ENCODE results near the gene CST9L. TPM values are rescaled to one million over a fixed set of nuclear protein-coding genes. Genes with fewer than 3 reads are reported as not detected.

The CST9L gene
- total RNA-seq, 1 donor from 2014 or later: not detected

DNA sequence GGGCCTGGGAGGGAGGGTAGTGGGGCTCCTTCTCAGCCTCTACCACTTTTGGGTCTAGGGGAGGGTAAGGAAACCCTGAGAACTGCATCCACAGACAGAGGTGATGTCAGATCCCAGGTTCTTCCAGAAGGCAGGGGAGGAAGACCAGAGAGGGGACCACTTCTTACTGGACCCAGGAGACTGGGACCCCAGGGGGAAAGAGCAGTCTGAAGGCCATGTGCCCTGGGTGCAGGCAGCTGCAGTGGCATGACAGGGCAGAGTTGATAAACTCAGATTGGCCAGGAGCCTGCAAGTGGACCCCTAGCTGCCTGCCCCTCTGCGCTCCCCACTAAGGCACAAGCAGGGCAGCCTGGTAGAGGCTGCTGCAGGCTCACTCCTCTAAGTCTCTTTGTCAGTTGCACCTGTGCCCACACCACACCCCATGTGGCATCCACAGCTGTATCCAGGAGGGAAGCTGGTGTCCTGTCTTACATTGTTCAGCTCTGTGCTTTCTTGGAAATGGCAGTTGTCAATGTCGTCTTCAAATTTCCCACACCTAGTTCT, 2.7 kb downstream of the CST9L start:
- no peak for DNase-seq (ENCODE audit: low read depth)
- no peak overlapping the region for H3K4me3 ChIP-seq (ENCODE audit: low read depth, low read length)
- TF ChIP-seq, protein P1, sequence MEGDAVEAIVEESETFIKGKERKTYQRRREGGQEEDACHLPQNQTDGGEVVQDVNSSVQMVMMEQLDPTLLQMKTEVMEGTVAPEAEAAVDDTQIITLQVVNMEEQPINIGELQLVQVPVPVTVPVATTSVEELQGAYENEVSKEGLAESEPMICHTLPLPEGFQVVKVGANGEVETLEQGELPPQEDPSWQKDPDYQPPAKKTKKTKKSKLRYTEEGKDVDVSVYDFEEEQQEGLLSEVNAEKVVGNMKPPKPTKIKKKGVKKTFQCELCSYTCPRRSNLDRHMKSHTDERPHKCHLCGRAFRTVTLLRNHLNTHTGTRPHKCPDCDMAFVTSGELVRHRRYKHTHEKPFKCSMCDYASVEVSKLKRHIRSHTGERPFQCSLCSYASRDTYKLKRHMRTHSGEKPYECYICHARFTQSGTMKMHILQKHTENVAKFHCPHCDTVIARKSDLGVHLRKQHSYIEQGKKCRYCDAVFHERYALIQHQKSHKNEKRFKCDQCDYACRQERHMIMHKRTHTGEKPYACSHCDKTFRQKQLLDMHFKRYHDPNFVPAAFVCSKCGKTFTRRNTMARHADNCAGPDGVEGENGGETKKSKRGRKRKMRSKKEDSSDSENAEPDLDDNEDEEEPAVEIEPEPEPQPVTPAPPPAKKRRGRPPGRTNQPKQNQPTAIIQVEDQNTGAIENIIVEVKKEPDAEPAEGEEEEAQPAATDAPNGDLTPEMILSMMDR (conservative IDR thresholded peaks at IDR 0.05; ENCODE audit: low read depth, low read length): no peak

DNA sequence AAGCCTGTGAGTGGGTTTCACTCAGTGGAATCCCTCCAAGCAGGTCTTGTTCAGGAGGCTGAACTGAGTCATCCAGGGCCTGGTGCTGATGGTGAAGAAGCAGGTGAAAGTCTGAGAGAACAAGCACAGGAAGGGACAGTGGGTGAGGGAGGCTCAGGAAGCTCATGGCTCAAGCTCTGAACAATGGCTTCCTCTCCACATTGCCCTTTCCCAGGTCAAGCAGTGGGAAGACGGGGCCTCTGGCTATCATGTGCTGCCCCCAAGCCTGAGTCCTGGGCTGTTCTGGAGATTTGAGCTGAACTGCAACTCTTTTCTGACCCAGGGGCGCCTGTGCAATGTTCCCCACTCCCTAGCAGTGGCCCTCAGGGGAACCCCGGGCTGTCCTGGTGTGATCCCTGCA, 3.4 kb downstream of the CST9L start:
- TF ChIP-seq, protein P1 (conservative IDR thresholded peaks at IDR 0.05; ENCODE audit: low read depth, low read length): no peak
- no peak overlapping the region for H3K4me3 ChIP-seq (ENCODE audit: low read depth, low read length)
- no peak for DNase-seq (ENCODE audit: low read depth)

DNA sequence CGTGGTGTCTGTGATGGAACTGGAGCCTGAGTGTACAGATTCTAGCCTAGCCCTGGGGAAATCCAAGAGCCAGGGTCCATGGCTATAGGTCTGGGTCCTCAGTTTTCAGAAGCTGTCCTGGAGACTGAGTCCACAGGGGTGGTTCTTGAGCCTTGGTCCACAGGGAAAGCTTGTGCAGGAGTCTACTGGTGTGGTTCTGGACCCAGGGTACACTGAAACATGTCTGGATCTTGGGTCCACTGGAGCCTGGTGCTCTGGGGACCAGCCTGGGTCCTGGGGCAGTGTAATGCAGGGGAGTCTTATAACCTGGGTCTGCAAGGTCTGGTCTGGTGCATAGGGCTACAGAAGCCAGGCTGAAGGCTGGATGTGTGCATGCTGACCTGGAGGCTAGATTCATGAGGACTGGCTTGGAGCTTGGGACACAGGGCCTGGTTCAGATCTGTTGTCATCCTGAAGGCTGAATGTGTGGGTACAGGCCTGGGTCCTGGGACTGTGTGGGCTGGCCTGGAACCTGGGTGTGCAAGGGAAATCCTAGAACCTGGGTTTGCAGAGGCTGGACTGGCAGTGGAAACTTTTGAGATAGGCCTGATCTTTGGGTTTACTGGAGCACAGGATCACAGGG, 5.5 kb downstream of the CST9L start:
- TF ChIP-seq, protein P1 (conservative IDR thresholded peaks at IDR 0.05; ENCODE audit: low read depth, low read length): no peak
- DNase-seq (ENCODE audit: low read depth): no peak
- no peak overlapping the region for H3K4me3 ChIP-seq (ENCODE audit: low read depth, low read length)

DNA sequence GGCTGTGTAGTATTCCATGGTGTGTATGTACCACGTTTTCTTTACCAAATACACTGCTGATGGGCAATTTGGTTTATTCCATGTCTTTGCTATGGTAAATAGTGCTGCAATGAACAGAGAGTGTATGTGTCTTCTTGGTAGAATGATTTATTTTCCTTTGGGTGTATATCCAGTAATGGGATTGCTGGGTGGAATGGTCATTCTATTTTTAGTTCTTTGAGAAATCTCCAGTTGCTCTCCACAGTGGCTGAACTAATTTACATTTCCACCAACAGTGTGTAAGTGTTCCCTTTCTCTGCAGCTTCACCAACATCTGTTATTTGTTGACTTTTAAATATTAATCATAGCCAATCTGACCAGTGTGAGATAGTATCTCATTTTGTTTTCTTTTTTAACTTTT, 13.9 kb downstream of the CST9L start:
- TF ChIP-seq, protein P1 (conservative IDR thresholded peaks at IDR 0.05; ENCODE audit: low read depth, low read length): no peak
- no peak for DNase-seq (ENCODE audit: low read depth)

DNA sequence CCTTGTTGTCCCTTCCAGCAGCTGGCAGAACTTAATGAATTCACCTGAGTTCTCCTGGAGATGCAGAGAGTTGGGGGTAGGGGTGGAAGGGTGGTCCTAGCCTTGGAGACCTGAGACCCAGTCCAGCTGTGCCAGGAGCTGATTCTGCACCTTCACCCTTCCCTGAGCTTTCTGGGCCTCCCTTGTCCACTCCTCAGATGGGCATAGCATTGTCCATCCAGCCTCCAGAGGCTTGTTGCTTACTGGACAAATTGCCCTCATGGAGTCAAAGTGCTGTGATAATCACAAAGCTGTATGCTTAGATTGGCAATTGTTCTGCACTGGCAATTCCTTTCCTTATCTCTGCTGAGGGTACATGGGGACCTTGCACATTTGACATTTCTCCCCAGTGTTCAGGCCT, 16.5 kb downstream of the CST9L start:
- DNase-seq (ENCODE audit: low read depth): no peak
- TF ChIP-seq, protein P1 (conservative IDR thresholded peaks at IDR 0.05; ENCODE audit: low read depth, low read length): no peak
- H3K4me3 ChIP-seq (ENCODE audit: low read depth, low read length): no peak overlapping the region

More for the DNA sequence above, 13.9 kb downstream of the CST9L start:
- H3K4me3 ChIP-seq (ENCODE audit: low read depth, low read length): no peak overlapping the region

DNA sequence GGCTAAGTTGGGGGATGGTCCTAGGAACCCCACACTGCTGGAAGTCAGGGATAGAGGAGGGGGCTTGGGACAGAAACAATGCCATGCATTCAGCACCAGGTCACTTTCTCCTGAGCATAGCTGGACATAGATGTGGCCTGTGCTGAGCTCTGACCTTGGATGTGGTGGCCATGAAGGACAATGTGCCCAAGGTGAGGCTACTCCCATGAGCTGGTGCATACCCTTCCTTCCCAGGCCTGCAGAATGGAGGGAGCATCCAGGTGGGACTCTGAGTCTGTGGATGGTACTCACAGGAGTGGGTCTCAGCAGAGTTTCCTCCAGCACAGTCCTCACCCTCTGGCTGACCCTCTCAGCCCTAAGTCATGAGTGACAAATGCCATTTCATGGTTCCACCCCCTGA, 16.9 kb downstream of the CST9L start:
- no peak for DNase-seq (ENCODE audit: low read depth)
- no peak overlapping the region for H3K4me3 ChIP-seq (ENCODE audit: low read depth, low read length)
- TF ChIP-seq, protein P1 (conservative IDR thresholded peaks at IDR 0.05; ENCODE audit: low read depth, low read length): no peak

DNA sequence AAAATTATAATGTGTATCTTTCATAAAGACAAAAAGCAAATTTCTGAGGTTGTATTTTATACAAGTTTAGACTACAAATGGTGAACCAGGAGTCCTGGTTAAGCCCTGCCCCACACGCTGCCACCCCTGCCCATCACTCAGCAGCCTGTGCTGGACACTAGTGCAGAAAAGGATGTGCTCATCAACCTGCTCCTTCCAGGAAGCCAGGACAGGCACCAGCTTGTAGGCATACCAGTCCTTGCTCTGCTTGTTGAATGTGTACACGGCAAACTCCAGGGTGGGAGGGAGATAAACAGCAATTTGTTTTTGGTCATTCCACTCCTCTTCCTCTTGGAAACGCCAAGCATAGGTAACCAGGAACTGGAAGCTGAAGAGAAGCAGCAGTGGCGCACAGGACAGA, 18.1 kb downstream of the CST9L start:
- TF ChIP-seq, protein P1 (conservative IDR thresholded peaks at IDR 0.05; ENCODE audit: low read depth, low read length): no peak
- DNase-seq (ENCODE audit: low read depth): no peak

More for the DNA sequence above, 18.1 kb downstream of the CST9L start:
- H3K4me3 ChIP-seq (ENCODE audit: low read depth, low read length): no peak overlapping the region

All from epithelial cell of proximal tubule (primary cell).